GM23338 (cell line): ENCODE results near the gene OSBPL10. TPM values are rescaled to one million over a fixed set of nuclear protein-coding genes. Genes with fewer than 3 reads are reported as not detected.
A peak's percentile ranks its signal among the peaks of the same experiment; 100 is the strongest.

Source experiments
- ATAC-seq: fragments of 200-7000 bp; cut with Tn5 transposase; 3 replicates; pipeline ENCODE4 v1.9.1; 2020
- DNase-seq: peaks from one replicate; pipeline ENCODE4 v3.0.0-alpha.2; 2015; ENCODE audit warnings: low spot score
- H2AFZ ChIP-seq: fragments of 200-600 bp; sonication (generic); 2 replicates; pipeline ENCODE4 v1.8.0; 2016; ENCODE audit warnings: antibody characterized with exemption, mild to moderate bottlenecking, moderate library complexity
- H3F3A ChIP-seq: fragments of 200-600 bp; sonication (generic); replicated peaks from 2 replicates; pipeline ENCODE4 v1.8.0; 2017; ENCODE audit warnings: antibody characterized with exemption, mixed run types, low read depth
- H3K27ac ChIP-seq: fragments of 200-600 bp; sonication (generic); 2 replicates; pipeline ENCODE4 v1.6.1; 2016; ENCODE audit warnings: low read depth
- H3K27me3 ChIP-seq: fragments of 200-600 bp; sonication (generic); 2 replicates; pipeline ENCODE4 v1.8.0; 2016; ENCODE audit warnings: mild to moderate bottlenecking, mixed run types, moderate library complexity; ENCODE audit not compliant: insufficient read depth
- H3K36me3 ChIP-seq: fragments of 200-600 bp; sonication (generic); 2 replicates; pipeline ENCODE4 v1.8.0; 2016; ENCODE audit warnings: mild to moderate bottlenecking; ENCODE audit not compliant: insufficient read depth
- H3K4me1 ChIP-seq: fragments of 200-600 bp; sonication (generic); 2 replicates; pipeline ENCODE4 v1.8.0; 2016; ENCODE audit warnings: mild to moderate bottlenecking, moderate library complexity; ENCODE audit not compliant: insufficient read depth
- H3K4me2 ChIP-seq: fragments of 200-600 bp; sonication (generic); 2 replicates; pipeline ENCODE4 v1.7.1; 2017; ENCODE audit warnings: mixed run types
- H3K4me3 ChIP-seq: fragments of 200-600 bp; sonication (generic); 2 replicates; pipeline ENCODE4 v1.6.1; 2016; ENCODE audit warnings: mixed run types
- H3K79me2 ChIP-seq: fragments of 200-600 bp; sonication (generic); replicated peaks from 2 replicates; pipeline ENCODE4 v1.8.0; 2017; ENCODE audit warnings: mild to moderate bottlenecking; ENCODE audit not compliant: insufficient read depth
- H3K9me2 ChIP-seq: fragments of 200-600 bp; sonication (generic); 2 replicates; pipeline ENCODE4 v1.8.0; 2017; ENCODE audit not compliant: insufficient read depth
- H4K20me1 ChIP-seq: fragments of 200-600 bp; sonication (generic); replicated peaks from 2 replicates; pipeline ENCODE4 v1.8.0; 2017; ENCODE audit warnings: mild to moderate bottlenecking; ENCODE audit not compliant: insufficient read depth
- H3K27ac Mint-ChIP-seq: 2 replicates; pipeline ENCODE4 v1.8.0; 2020; ENCODE audit warnings: inconsistent platforms, mild to moderate bottlenecking, moderate library complexity, mixed read lengths
- H3K27me3 Mint-ChIP-seq: 3 replicates; pipeline ENCODE4 v1.8.0; 2022; ENCODE audit warnings: low read depth, mild to moderate bottlenecking, moderate library complexity, mixed read lengths, inconsistent platforms; ENCODE audit not compliant: insufficient read depth, poor library complexity
- H3K36me3 Mint-ChIP-seq: 3 replicates; pipeline ENCODE4 v1.8.0; 2021; ENCODE audit warnings: low read depth, mild to moderate bottlenecking, inconsistent platforms, moderate library complexity, mixed read lengths
- H3K4me1 Mint-ChIP-seq: 3 replicates; pipeline ENCODE4 v1.8.0; 2020; ENCODE audit warnings: mild to moderate bottlenecking, inconsistent platforms, mixed read lengths
- H3K4me3 Mint-ChIP-seq: 3 replicates; pipeline ENCODE4 v1.8.0; 2021; ENCODE audit warnings: moderate library complexity, mild to moderate bottlenecking, inconsistent platforms, mixed read lengths
- H3K9me3 Mint-ChIP-seq: 3 replicates; pipeline ENCODE4 v1.8.0; 2020; ENCODE audit warnings: moderate library complexity, mild to moderate bottlenecking, inconsistent platforms, mixed read lengths
- CREB1 ChIP-seq: fragments of 250-450 bp; sonication (Bioruptor Pico); IDR thresholded peaks from 2 replicates; pipeline ENCODE4 v1.5.0; 2020; ENCODE audit warnings: low read depth, mild to moderate bottlenecking, moderate library complexity
- CTCF ChIP-seq, 2 experiments: fragments of 200-600 bp in 1 of 2; sonication (generic) in 1 of 2; conservative IDR thresholded peaks; 2 replicates each; pipeline versions ENCODE4 v1.5.1 to v1.6.1; 2016 to 2017; ENCODE audit warnings: antibody characterized with exemption in 2 of 2, low read depth in 2 of 2, mild to moderate bottlenecking in 2 of 2, moderate library complexity in 1 of 2
- EZH2 ChIP-seq: fragments of 200-600 bp; sonication (generic); IDR thresholded peaks from one replicate; pipeline ENCODE4 v1.8.0; 2017; ENCODE audit warnings: antibody characterized with exemption, mild to moderate bottlenecking, low read depth; ENCODE audit not compliant: unreplicated experiment
- EZH2phosphoT487 ChIP-seq: fragments of 200-600 bp; sonication (generic); IDR thresholded peaks from one replicate; pipeline ENCODE4 v1.8.1; 2018; ENCODE audit warnings: antibody characterized with exemption; ENCODE audit not compliant: unreplicated experiment
- JUNB ChIP-seq: IDR thresholded peaks from one replicate; pipeline ENCODE4 v1.6.1; 2016; ENCODE audit warnings: antibody characterized with exemption; ENCODE audit not compliant: unreplicated experiment
- NANOG ChIP-seq: IDR thresholded peaks from 2 replicates; pipeline ENCODE4 v1.6.1; 2016; ENCODE audit warnings: antibody characterized with exemption, borderline replicate concordance
- POLR2AphosphoS5 ChIP-seq: IDR thresholded peaks from 2 replicates; pipeline ENCODE4 v1.6.1; 2016; ENCODE audit warnings: antibody characterized with exemption, low read depth
- REST ChIP-seq: IDR thresholded peaks from one replicate; pipeline ENCODE4 v1.6.1; 2018; ENCODE audit warnings: antibody characterized with exemption; ENCODE audit not compliant: unreplicated experiment
- STAT1 ChIP-seq: IDR thresholded peaks from one replicate; pipeline ENCODE4 v1.6.1; 2016; ENCODE audit warnings: antibody characterized with exemption; ENCODE audit not compliant: unreplicated experiment
- ZNF114 ChIP-seq: fragments of 250-450 bp; sonication (Bioruptor Pico); IDR thresholded peaks from 2 replicates; pipeline ENCODE4 v1.5.0; 2020; ENCODE audit warnings: mild to moderate bottlenecking, moderate library complexity
- ZNF331 ChIP-seq: fragments of 250-450 bp; sonication (Bioruptor Pico); IDR thresholded peaks from 2 replicates; pipeline ENCODE4 v1.5.0; 2020; ENCODE audit warnings: low read depth, mild to moderate bottlenecking, moderate library complexity
- polyA plus RNA-seq: library from polyadenylated mRNA; unstranded; fragments of >200 nt; fragmentation: Nextera tagmentation; extraction: Ambion mirVana; gene quantifications from 2 replicates; pipeline ENCODE4 v1.2.1, GENCODE V29; 2016
- total RNA-seq: library from RNA; depleted of rRNA; stranded (reverse); fragments of >200 nt; shearing (Covaris generic); gene quantifications from 2 replicates; pipeline ENCODE4 v1.2.3, GENCODE V29; 2014
- TF ChIP-seq, protein P1 (sequence below): fragments of 250-450 bp; sonication (Bioruptor Pico); IDR thresholded peaks from 2 replicates; pipeline ENCODE4 v1.5.0; 2020; ENCODE audit warnings: mild to moderate bottlenecking, moderate library complexity
- TF ChIP-seq, protein P2 (sequence below): IDR thresholded peaks from 2 replicates; pipeline ENCODE4 v1.6.1; 2016; ENCODE audit warnings: antibody characterized with exemption

Gene OSBPL10
- total and polyA plus RNA-seq, 2 experiments from 2014 or later: 23.8 to 149 TPM

GRCh38 chr3:31709005-31709404 lies 272.1 kb downstream of the OSBPL10 start:
- Histone ChIP-seq H4K20me1 (no peaks in the 10 kb centered on the region), H3K4me1 (0 out of 2 replicates have a peak, but pooled peaks cover 3% of the 10 kb centered on the region), H3K27ac (no peak overlapping the region), H2AFZ (no peak overlapping the region), H3F3A (no peaks in the 10 kb centered on the region), H3K4me3 (no peak overlapping the region), H3K36me3 (no peaks in the 10 kb centered on the region; the same call in 1 of the 2 replicates), H3K79me2 (peaks cover 33% of the 10 kb centered on the region), H3K4me2 (no peak overlapping the region), H3K27me3 (no peaks in the 10 kb centered on the region), H3K9me2 (no peaks in the 10 kb centered on the region; the same call in 1 of the 2 replicates)
- Mint-ChIP-seq H3K4me1 (peaks cover 18% of the 10 kb centered on the region), H3K9me3 (peaks cover 11% of the 10 kb centered on the region; the same call in 2 of the 3 replicates), H3K27ac (0 out of 2 replicates have a peak overlapping the region, but pooled peaks have one; percentile 27), H3K27me3 (peaks cover 7% of the 10 kb centered on the region), H3K4me3 (no peak overlapping the region), H3K36me3 (peaks cover 27% of the 10 kb centered on the region)
- ATAC-seq (no peak), DNase-seq (no peak)
- TF ChIP-seq EZH2phosphoT487 (no peak), STAT1 (no peak), ZNF114 (CRISPR knock-in tag) (no peak), REST (no peak), POLR2AphosphoS5 (no peak), ZNF331 (CRISPR knock-in tag) (no peak), CREB1 (no peak), JUNB (no peak), NANOG (no peak), EZH2 (no peak), CTCF (conservative IDR thresholded peaks at IDR 0.05; ENCODE audit: low read depth in 2 of 2) (no peak)
- TF ChIP-seq, protein P1, sequence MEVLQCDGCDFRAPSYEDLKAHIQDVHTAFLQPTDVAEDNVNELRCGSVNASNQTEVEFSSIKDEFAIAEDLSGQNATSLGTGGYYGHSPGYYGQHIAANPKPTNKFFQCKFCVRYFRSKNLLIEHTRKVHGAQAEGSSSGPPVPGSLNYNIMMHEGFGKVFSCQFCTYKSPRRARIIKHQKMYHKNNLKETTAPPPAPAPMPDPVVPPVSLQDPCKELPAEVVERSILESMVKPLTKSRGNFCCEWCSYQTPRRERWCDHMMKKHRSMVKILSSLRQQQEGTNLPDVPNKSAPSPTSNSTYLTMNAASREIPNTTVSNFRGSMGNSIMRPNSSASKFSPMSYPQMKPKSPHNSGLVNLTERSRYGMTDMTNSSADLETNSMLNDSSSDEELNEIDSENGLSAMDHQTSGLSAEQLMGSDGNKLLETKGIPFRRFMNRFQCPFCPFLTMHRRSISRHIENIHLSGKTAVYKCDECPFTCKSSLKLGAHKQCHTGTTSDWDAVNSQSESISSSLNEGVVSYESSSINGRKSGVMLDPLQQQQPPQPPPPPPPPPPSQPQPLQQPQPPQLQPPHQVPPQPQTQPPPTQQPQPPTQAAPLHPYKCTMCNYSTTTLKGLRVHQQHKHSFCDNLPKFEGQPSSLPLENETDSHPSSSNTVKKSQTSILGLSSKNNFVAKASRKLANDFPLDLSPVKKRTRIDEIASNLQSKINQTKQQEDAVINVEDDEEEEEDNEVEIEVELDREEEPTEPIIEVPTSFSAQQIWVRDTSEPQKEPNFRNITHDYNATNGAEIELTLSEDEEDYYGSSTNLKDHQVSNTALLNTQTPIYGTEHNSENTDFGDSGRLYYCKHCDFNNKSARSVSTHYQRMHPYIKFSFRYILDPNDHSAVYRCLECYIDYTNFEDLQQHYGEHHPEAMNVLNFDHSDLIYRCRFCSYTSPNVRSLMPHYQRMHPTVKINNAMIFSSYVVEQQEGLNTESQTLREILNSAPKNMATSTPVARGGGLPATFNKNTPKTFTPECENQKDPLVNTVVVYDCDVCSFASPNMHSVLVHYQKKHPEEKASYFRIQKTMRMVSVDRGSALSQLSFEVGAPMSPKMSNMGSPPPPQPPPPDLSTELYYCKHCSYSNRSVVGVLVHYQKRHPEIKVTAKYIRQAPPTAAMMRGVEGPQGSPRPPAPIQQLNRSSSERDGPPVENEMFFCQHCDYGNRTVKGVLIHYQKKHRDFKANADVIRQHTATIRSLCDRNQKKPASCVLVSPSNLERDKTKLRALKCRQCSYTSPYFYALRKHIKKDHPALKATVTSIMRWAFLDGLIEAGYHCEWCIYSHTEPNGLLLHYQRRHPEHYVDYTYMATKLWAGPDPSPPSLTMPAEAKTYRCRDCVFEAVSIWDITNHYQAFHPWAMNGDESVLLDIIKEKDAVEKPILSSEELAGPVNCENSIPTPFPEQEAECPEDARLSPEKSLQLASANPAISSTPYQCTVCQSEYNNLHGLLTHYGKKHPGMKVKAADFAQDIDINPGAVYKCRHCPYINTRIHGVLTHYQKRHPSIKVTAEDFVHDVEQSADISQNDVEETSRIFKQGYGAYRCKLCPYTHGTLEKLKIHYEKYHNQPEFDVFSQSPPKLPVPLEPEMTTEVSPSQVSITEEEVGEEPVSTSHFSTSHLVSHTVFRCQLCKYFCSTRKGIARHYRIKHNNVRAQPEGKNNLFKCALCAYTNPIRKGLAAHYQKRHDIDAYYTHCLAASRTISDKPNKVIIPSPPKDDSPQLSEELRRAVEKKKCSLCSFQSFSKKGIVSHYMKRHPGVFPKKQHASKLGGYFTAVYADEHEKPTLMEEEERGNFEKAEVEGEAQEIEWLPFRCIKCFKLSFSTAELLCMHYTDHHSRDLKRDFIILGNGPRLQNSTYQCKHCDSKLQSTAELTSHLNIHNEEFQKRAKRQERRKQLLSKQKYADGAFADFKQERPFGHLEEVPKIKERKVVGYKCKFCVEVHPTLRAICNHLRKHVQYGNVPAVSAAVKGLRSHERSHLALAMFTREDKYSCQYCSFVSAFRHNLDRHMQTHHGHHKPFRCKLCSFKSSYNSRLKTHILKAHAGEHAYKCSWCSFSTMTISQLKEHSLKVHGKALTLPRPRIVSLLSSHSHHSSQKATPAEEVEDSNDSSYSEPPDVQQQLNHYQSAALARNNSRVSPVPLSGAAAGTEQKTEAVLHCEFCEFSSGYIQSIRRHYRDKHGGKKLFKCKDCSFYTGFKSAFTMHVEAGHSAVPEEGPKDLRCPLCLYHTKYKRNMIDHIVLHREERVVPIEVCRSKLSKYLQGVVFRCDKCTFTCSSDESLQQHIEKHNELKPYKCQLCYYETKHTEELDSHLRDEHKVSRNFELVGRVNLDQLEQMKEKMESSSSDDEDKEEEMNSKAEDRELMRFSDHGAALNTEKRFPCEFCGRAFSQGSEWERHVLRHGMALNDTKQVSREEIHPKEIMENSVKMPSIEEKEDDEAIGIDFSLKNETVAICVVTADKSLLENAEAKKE (CRISPR knock-in tag): no peak
- TF ChIP-seq, protein P2, sequence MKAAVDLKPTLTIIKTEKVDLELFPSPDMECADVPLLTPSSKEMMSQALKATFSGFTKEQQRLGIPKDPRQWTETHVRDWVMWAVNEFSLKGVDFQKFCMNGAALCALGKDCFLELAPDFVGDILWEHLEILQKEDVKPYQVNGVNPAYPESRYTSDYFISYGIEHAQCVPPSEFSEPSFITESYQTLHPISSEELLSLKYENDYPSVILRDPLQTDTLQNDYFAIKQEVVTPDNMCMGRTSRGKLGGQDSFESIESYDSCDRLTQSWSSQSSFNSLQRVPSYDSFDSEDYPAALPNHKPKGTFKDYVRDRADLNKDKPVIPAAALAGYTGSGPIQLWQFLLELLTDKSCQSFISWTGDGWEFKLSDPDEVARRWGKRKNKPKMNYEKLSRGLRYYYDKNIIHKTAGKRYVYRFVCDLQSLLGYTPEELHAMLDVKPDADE: no peak
